Psoas muscle (tissue), 8 donors: ENCODE results near the gene MAN1A1. TPM values are rescaled to one million over a fixed set of nuclear protein-coding genes. Genes with fewer than 3 reads are reported as not detected.

ENCODE experiments used
- ATAC-seq, 4 donors: fragments of 200-7000 bp; cut with Tn5 transposase; one replicate each; pipeline ENCODE4 v1.9.1; 2020; ENCODE audit warnings: moderate library complexity in 3 of 4, mild to moderate bottlenecking in 2 of 4
- DNase-seq, 2 donors: peaks; one replicate each; pipeline ENCODE4 v3.0.0-alpha.2; 2020
- H3K27ac ChIP-seq: fragments of 200-600 bp; one replicate; pipeline ENCODE4 v1.8.0; 2022
- H3K27me3 ChIP-seq, 3 donors: fragments of 200-600 bp in 1 of 3; one replicate each; pipeline versions ENCODE4 v1.6.1 to v1.8.0; 2013 to 2022; ENCODE audit warnings: low read length in 2 of 3, mild to moderate bottlenecking in 2 of 3, moderate library complexity in 1 of 3; ENCODE audit not compliant: insufficient read depth in 3 of 3
- H3K36me3 ChIP-seq, 2 donors: fragments of 200-600 bp in 1 of 2; one replicate each; pipeline versions ENCODE4 v1.6.1 to v1.8.0; 2013 to 2022; ENCODE audit warnings: low read depth in 1 of 2, mild to moderate bottlenecking in 1 of 2, moderate library complexity in 1 of 2; ENCODE audit not compliant: insufficient read depth in 1 of 2
- H3K4me1 ChIP-seq: fragments of 200-600 bp; one replicate; pipeline ENCODE4 v1.8.0; 2022
- H3K4me3 ChIP-seq: fragments of 200-600 bp; one replicate; pipeline ENCODE4 v1.8.0; 2022; ENCODE audit warnings: mild to moderate bottlenecking
- H3K9me3 ChIP-seq: fragments of 200-600 bp; one replicate; pipeline ENCODE4 v1.8.0; 2022
- WGBS, 3 donors: extraction: QIAGEN DNeasy Blood & Tissue Kit; methylation state at CpG; one replicate each; pipeline versions ENCODE4 v1.1.6 to v1.1.7; 2013; 5-methylcytosine and 5-hydroxymethylcytosine counted together
- intact Hi-C, 2 donors: fragments of 100-400 bp; cut with DNase I; formaldehyde crosslinking; loops; one replicate each; pipeline versions ENCODE4 v1.11.0 to v1.14.2; 2022
- polyA plus RNA-seq, 3 donors: library from polyadenylated mRNA; stranded (reverse); fragments of 200-250 nt; gene quantifications; one replicate each; pipeline ENCODE4 v1.2.3, GENCODE V29; 2013
- total RNA-seq, 4 donors: library from RNA; stranded (reverse); fragmentation: NEBNext Ultra II Directional in 2 of 4; extraction: Animal tissue kit (Norgen Biotek cat#: 25700) in 2 of 4; gene quantifications; one replicate each; pipeline versions ENCODE4 v1.2.1 to v1.2.4, GENCODE V29; 2021 to 2023
- TF ChIP-seq, protein P1 (sequence below): fragments of 200-600 bp; IDR thresholded peaks from one replicate; pipeline ENCODE4 v1.8.0; 2022; ENCODE audit warnings: antibody characterized with exemption
- donor health status: healthy with polysubstance abuse.
- donor health status: DM: no; HTN: no; CAD: no; lungs with moderate emphysema.
- donor health status: Bipolar disorder and iron deficiency.
- donor health status: healthy.
- donor health status: DM: yes; HTN: yes; CAD: no.
- donor health status: DM: no; HTN: no; CAD: no.
- donor health status: DM: no; HTN: no; CAD: no.
- donor health status: DM: yes; HTN: yes; CAD: no.

Gene MAN1A1
- total and polyA plus RNA-seq, 7 donors: 3.7 to 14.6 (median 6.2) TPM

DNA sequence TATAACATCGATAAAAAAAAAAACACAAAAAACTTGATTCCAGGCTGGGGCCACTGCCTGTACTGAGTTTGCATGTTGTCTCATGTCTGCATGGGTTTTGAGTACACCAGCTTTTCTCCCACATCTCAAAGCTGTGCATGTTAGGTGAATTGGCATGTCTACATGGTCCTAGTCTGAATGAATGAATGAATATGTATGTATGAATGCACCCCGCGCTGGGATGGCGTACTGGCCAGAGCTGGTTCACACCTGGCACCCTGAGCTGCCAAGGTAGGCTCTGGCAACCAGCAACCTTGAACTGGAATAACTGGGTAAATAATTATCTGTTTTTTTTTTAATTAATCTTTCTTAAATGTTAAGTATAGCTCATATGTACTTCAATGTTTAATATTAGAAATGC, 131.0 kb downstream of the MAN1A1 start:
- Histone ChIP-seq H3K4me3 (no peak overlapping the region), H3K27ac (no peak overlapping the region), H3K4me1 (no peaks in the 10 kb centered on the region), H3K27me3 (peaks cover 0 to 2% (median 0%) of the 10 kb centered on the region in 3 donors), H3K9me3 (no peaks in the 10 kb centered on the region), H3K36me3 (no peaks in the 10 kb centered on the region)
- no peak for ATAC-seq
- TF ChIP-seq, protein P1, sequence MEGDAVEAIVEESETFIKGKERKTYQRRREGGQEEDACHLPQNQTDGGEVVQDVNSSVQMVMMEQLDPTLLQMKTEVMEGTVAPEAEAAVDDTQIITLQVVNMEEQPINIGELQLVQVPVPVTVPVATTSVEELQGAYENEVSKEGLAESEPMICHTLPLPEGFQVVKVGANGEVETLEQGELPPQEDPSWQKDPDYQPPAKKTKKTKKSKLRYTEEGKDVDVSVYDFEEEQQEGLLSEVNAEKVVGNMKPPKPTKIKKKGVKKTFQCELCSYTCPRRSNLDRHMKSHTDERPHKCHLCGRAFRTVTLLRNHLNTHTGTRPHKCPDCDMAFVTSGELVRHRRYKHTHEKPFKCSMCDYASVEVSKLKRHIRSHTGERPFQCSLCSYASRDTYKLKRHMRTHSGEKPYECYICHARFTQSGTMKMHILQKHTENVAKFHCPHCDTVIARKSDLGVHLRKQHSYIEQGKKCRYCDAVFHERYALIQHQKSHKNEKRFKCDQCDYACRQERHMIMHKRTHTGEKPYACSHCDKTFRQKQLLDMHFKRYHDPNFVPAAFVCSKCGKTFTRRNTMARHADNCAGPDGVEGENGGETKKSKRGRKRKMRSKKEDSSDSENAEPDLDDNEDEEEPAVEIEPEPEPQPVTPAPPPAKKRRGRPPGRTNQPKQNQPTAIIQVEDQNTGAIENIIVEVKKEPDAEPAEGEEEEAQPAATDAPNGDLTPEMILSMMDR: no peak
- 92 to 96% (median 94%) methylated on average over 4 of the region's 4 CpGs for WGBS, 3 donors
- DNase-seq: no peak
- intact Hi-C loops: no loop called here

DNA sequence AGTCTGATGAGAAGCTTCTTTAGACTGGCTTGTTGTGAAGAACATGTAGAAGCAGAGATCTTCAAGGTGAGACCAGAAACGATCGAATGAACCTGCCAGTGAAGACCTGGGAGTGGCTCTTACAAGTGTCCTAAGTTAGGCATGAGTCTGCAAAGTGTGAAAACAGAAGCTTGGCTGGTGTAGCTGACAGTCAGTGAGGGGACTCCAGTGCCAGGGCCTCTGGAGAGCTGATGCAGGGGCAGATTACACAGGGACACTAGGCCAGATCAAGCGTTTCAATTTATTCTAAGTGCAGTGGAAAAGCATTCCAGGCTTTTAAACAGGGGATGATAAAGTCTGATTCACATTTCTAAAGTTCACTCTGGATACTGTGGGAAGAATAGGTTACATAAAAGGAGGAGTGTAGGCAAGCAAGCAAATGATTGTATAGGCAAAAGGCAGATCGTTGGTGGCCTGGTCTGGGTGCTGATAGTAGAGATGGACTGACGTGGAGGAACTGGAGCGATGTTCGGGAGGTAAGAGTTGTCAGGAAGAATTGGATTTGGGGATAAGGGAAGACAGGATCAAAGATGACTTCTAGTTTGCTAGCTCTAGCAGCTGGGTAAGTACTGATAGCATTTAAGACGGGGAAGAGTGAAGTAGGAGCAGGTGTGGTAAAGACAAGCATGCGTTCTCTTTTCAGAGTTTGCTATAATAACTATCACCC, 133.5 kb downstream of the MAN1A1 start:
- Histone ChIP-seq H3K9me3 (no peaks in the 10 kb centered on the region), H3K4me1 (no peaks in the 10 kb centered on the region), H3K36me3 (no peaks in the 10 kb centered on the region), H3K27ac (no peak overlapping the region), H3K27me3 (peaks cover 0 to 2% (median 0%) of the 10 kb centered on the region in 3 donors), H3K4me3 (no peak overlapping the region)
- TF ChIP-seq, protein P1: no peak
- DNase-seq (no peak), ATAC-seq (no peak)
- intact Hi-C loops: no loop called here
- WGBS, 3 donors: 82 to 86% (median 84%) methylated on average over 9 of the region's 9 CpGs

DNA sequence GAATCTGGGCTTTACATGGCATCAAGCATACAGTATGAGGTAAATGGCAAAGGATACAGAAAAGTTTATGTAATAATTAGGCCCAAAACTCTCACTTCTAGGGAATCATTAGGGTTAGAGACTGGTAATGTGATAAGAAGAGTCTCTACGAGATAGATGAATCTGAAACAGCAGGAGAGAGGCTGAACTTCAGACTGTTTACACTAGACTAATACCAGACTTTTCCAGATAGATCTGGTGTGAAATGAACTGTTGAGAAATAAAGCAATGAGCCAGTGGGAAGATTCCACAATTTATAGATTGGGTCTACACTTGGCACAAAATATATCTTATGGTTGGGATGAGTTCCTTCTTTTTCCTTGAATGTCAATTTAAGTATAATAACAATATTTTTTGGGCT, 134.3 kb downstream of the MAN1A1 start:
- Histone ChIP-seq H3K9me3 (no peaks in the 10 kb centered on the region), H3K27ac (no peak overlapping the region), H3K4me1 (no peaks in the 10 kb centered on the region), H3K27me3 (peaks cover 0 to 2% (median 0%) of the 10 kb centered on the region in 3 donors), H3K36me3 (no peaks in the 10 kb centered on the region), H3K4me3 (no peak overlapping the region)
- intact Hi-C loops: no loop called here
- ATAC-seq (no peak), DNase-seq (no peak)
- TF ChIP-seq, protein P1: no peak
- 50 to 56% (median 54%) methylated on average over 1 of the region's 1 CpG for WGBS, 3 donors

DNA sequence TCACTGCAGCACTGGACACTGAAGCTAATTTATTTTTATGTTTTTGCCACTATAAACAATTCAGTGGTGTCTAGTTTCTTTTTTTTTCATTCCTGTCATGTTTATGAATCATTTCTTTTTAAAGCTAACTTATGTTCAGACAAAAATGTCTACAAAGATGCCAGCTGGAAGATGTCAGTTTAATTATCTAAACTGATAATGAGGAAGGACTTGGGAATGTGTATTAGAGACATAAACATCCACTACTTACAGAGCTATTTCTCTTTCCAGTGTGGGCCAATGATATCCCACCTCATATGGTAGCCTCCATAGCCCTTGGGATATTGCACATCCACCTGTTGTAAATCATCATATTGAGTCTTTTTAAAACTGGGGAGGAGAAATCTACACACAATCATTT, 139.0 kb downstream of the MAN1A1 start:
- no peak for DNase-seq
- H3K36me3 ChIP-seq: no peaks in the 10 kb centered on the region
- no peaks in the 10 kb centered on the region for H3K9me3 ChIP-seq
- H3K4me3 ChIP-seq: no peak overlapping the region
- H3K4me1 ChIP-seq: no peaks in the 10 kb centered on the region
- intact Hi-C loops: no loop called here
- H3K27me3 ChIP-seq: no peaks in the 10 kb centered on the region
- no peak for ATAC-seq
- H3K27ac ChIP-seq: no peak overlapping the region
- TF ChIP-seq, protein P1: no peak
